Left renal pelvis (tissue), 4 donors: Measurements from ENCODE around the gene DRC7. TPM values are rescaled to one million over a fixed set of nuclear protein-coding genes. Genes with fewer than 3 reads are reported as not detected.

ENCODE experiments used
- DNase-seq, 4 donors: peaks; one replicate each; pipeline ENCODE4 v3.0.0-alpha.2; 2013; ENCODE audit warnings: low read depth in 4 of 4, low spot score in 3 of 4
- polyA plus RNA-seq, 4 donors: library from polyadenylated mRNA; unstranded; fragments of 120-200 nt; gene quantifications; one replicate each; pipeline ENCODE4 v1.2.1, GENCODE V29; 2013; ENCODE audit not compliant: insufficient read length in 4 of 4

The DRC7 gene
- polyA plus RNA-seq, 4 donors: 0.16 to 3.9 (median 2.7) TPM

DNA sequence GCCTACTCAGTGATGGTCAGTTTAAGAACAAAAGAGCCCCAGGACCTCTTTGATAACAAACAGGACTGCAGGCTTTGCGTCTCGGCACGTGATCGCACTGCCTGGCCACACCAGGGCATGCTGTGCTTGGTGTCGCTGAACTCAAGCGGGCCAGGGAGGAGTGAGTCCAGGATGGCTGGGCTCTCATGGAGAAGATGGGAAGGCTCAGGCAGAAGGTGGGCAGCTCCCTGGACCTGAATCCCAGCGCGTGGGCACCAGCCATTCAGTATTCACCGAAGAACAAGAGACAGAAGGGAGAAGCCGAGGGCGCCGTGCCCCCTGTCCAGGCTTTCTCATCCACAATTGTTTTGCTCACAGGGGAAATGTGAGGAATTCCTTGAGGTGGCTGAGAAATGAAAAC lies 52.9 kb downstream of the DRC7 start:
- DNase-seq: no peak

DNA sequence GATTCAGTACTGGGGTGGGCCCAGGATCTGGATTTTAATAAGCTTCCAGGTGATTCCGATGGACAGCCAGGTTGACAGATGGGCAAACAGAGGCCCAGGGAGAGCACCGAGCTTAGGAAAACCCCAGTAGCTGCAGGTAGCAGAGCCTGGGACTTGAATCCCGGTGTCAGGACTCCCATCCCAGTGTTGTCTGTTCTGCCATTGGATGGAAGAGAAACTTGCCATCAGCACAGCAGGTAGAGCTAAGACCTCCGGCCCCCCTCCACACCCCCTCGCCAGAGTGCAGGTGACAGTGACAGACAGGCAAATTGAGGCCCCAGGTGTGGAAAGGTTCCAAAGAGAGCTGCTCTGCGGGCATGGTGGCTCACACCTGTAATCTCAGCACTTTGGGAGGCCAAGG lies 53.4 kb downstream of the DRC7 start:
- DNase-seq: no peak

GRCh38 chr16:57748596-57748995 lies 54.0 kb downstream of the DRC7 start:
- no peak for DNase-seq

DNA sequence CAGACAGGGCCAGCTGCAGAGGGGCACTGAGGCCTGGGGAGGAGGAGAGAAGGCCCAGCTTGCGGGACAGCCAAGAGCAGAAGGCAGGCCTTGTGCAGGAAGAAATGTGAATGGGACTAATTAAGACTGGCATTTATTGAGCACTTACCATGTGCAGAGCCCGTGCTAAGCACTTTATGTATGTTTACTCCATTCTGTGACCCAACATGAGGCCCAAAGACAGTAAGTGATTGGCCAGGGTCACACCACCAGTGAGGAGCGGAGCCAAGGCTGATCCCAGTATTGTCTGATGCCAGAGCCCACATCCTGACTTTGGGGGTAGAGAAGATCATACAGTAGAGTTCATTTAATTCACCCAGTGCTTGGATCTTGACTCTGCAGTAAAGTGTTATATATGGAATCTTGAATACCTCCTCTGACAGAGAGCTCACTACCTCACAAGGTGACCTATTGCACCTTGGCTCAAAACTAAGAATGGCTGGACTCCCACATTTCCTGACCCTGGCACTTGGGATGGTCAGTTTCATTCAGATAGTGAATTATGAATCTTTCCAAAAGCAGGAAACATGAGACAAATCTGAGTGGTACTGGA lies 54.6 kb downstream of the DRC7 start:
- DNase-seq: no peak

DNA sequence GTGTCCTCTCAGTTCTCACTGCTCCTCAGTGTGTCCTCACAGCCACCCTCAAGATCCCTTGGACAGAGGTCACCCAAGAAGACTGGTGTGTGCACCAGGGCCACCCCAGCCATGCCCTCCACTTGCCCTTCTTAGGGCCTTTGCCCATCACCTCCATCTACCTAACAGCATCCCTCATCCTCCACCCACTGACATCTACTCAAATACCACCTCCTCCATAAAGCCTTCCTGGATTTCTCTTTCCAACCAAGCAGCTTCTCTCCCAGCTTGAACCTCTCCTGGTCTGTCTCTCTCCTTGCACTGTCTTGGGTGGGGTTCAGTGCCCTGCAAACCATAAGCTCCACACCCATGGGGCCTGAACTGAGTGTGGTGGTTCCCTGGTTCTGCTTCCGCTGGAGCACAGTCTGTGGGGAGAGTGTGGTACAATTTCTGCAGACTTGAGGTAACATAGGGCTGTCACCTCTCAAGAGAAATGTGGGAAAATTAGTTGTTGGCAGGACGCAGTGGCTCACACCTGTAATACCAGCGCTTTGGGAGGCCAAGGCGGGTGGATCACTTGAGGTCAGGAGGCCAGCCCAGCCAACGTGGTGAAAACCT lies 55.3 kb downstream of the DRC7 start:
- DNase-seq: no peak

DNA sequence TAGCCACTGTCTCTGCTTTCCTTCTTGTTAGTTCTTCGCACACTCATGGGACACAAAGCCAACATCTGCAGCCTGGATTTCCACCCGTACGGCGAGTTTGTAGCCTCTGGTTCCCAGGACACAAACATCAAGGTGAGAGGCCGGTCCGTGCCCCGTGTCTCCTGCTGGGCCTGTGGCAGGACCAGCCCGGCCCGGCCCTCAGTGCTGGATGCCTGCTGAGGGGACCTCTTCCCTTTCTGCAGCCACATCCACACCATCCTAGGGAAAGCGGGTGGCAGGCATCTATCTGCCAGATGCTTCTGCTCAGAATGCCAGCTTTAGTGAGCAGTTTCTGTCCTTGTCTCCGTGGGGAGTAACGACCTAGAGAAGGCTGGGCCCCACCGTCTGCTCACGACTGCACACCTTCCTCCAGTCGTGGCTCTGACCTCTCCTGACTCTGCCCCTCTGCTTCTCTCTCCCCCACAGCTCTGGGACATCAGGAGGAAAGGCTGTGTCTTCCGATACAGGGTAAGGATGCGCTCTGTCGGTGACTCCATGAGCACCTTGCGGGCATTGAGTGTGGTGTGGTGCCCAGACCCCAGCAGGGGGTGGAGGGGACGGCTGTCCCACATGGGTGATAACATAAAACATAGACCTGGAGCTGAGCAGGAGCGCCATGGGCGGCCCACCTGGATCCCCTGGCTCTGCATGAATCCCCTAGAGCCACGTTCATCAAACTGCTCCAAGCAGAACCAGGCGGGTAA lies 56.4 kb downstream of the DRC7 start:
- DNase-seq: no peak

DNA sequence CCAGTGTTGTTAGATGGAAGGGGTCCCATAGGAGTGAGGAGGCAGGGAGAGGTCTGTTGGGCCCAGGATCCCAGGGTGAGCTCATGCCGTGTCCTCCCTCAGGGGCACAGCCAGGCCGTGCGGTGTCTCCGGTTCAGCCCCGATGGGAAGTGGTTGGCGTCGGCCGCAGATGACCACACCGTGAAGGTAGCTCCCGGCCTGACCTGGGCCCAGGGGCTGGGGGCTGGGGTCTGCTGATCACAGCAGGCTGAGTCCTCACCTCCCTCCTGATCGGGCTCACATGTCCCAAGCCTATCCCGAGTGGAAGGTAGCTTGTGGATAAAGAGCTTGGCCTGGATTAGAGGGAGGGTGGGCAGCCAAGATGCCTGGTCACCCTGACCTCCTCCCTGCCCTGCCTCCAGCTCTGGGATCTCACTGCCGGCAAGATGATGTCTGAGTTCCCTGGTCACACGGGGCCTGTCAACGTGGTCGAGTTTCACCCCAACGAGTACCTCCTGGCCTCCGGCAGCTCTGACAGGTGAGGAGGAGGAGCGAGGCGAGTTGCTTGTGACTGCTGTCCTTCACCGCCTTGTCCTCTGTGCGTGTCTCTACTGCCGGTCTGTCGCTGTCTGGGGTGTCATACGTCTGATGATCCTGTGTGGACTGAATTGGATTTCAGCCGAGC lies 57.1 kb downstream of the DRC7 start:
- DNase-seq: no peak

DNA sequence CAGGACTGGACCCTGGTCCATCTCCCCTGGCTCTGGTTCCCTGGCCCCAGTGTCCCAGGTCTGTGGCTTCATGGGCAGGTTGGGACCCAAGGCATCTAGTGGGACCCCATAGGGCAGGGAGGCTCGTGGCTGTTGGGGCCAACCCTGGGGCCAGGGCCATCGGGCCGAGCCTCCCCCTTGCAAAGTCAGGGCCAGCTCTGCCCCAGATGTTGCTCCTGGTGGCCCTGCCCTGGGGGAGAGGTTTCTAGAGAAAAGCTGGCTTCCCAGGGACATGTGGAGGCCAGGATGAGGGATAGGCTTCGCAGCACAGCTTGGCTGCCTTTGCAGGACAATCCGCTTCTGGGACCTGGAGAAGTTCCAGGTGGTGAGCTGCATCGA lies 57.6 kb downstream of the DRC7 start:
- DNase-seq: no peak

- DNase-seq: no peak
These were observed 58.2 kb downstream of the DRC7 start for GRCh38 chr16:57752581-57753447.

GRCh38 chr16:57753448-57754353 lies 59.1 kb downstream of the DRC7 start:
- no peak for DNase-seq

DNA sequence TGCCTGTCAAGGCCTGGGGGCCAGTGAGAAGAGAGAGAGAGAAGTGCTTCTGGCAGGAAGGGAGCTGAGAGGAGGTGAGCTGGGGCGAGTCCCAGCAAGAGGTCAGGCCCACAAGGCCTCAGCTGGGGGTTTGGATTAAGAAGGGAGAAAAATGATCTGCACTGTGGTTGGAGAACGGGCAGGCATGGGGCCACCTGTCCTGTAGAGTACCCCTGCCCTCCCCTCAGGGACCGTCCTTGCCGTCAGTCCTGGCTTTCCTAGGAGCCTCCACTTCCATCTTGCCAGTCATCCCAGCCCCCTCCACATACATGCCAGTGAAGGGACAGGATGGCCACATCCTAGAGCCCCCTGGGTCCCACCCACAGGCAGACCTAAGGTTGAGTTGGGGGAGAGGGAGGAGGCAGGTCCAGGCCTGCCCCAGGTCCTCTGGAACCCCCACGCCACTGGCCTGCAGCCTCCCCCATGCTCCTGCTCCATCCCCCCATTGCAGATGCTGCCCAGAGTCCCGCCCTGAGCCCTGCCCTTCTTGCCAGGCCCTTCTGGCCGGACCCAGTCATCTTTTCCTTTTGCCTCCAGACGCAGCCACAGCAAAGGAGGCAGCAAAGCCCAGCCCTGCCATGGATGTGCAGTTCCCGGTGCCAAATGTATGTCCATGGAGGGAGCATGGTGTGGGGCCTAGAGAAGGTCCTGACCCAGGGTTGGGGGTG lies 59.9 kb downstream of the DRC7 start:
- no peak for DNase-seq

DNA sequence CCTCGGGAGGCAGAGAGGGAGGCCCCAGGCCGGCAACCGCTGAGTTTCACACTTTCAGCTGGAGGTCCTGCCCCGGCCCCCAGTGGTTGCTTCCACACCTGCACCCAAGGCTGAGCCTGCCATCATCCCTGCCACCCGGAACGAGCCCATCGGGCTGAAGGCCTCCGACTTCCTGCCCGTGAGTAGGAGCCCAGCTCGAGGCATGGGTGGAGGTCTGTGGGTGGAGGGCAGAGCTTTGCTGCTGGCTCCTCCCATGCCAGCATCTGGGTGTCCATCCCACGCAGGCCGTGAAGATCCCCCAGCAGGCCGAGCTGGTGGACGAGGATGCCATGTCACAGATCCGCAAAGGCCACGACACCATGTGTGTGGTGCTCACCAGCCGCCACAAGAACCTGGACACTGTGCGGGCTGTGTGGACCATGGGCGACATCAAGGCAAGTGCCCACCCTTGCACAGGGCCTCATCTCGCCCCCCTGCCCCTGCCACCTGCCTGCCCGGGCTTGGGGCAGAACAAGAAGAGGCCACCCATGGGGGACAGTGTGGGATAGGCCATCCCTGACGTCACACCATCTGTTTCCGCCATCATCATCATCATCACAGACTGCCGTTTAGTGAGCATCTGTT lies 60.6 kb downstream of the DRC7 start:
- no peak for DNase-seq

- DNase-seq: no peak
These were observed 61.3 kb downstream of the DRC7 start for GRCh38 chr16:57755726-57756423.

- no peak for DNase-seq
These were observed 62.1 kb downstream of the DRC7 start for GRCh38 chr16:57756424-57757325.

DNA sequence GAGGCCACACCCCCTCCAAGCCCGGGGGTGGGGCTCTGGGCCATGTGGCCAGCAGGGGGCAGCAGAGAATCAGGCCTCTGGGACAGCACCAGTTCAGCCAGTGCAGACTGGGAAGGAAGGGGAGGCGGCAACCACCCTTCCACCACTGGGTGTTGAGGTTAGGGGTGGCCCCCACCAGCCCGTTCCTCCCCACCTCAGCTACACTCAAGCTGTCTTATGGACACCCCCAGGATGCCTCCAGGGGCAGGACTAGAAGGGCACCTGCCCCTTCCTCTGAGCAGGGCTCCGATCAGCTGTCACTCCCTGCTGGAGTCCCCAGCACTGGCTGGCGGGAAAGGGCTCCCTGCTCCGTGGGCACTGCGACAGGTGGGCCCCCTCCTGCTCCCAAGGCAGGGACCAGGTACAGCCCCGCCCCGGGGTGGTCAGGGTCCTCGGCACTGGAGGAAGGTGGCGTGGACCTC lies 62.8 kb downstream of the DRC7 start:
- DNase-seq: peak in 1 of 4 donors; percentile 43

DNA sequence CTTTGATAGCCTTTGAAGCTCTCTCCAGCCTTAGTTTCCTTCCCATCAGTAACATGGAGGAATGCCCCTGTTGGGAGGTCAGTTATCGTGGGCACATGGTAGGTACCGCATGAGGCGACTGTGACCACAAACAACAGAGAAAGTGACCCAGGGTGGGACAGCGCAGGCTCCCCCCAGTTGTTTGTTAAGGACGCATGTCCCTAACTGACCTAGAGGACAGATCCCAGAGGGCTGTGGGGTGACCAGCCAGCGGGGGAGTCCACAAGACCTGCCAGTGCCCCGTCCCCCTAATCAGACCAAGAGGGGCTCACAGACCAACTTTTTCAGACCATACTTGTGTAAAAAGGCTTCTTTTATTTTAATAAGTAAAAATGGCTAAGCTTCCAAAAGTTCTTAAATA lies 63.3 kb downstream of the DRC7 start:
- no peak for DNase-seq
